Bone marrow (tissue), 2 donors: Measurements from ENCODE around the gene N4BP2L2.

ENCODE experiments used
- DNase-seq, 2 donors: peaks; one replicate each; lab custom pipeline; 2025; lab: John Stamatoyannopoulos, UW

The N4BP2L2 gene

GRCh38 chr13:32426191-32426989 lies 112.2 kb downstream of the N4BP2L2 start:
- peak in 1 of 2 donors; percentile 87 for DNase-seq

- DNase-seq: no peak
Observed at GRCh38 chr13:32425158-32425557, 113.4 kb downstream of the N4BP2L2 start.

- peak in 1 of 2 donors; percentile 8 for DNase-seq
Observed at GRCh38 chr13:32423592-32423991, 115.0 kb downstream of the N4BP2L2 start.

GRCh38 chr13:32419862-32420261 lies 118.7 kb downstream of the N4BP2L2 start:
- DNase-seq: no peak

- no peak for DNase-seq
Observed at GRCh38 chr13:32417995-32418394, 120.6 kb downstream of the N4BP2L2 start.

- DNase-seq: no peak
Observed at GRCh38 chr13:32415019-32415418, 123.6 kb downstream of the N4BP2L2 start.

GRCh38 chr13:32414580-32414979 lies 124.0 kb downstream of the N4BP2L2 start:
- DNase-seq: no peak

- DNase-seq: no peak
Observed at GRCh38 chr13:32413284-32413683, 125.3 kb downstream of the N4BP2L2 start.

GRCh38 chr13:32409561-32410421 lies 128.8 kb downstream of the N4BP2L2 start:
- peak in 1 of 2 donors; percentile 20 for DNase-seq

GRCh38 chr13:32409001-32409313 lies 129.6 kb downstream of the N4BP2L2 start:
- no peak for DNase-seq

- DNase-seq: no peak
Observed at GRCh38 chr13:32408296-32409000, 130.1 kb downstream of the N4BP2L2 start.

- no peak for DNase-seq
Observed at GRCh38 chr13:32407854-32408253, 130.7 kb downstream of the N4BP2L2 start.

GRCh38 chr13:32403108-32403507 lies 135.5 kb downstream of the N4BP2L2 start:
- DNase-seq: no peak

GRCh38 chr13:32391101-32391619 lies 147.4 kb downstream of the N4BP2L2 start:
- DNase-seq: no peak

GRCh38 chr13:32390484-32390883 lies 148.1 kb downstream of the N4BP2L2 start:
- DNase-seq: no peak

- peak in 1 of 2 donors; percentile 69 for DNase-seq
Observed at GRCh38 chr13:32390048-32390447, 148.5 kb downstream of the N4BP2L2 start.

GRCh38 chr13:32385410-32385809 lies 153.2 kb downstream of the N4BP2L2 start:
- no peak for DNase-seq

GRCh38 chr13:32384702-32385101 lies 153.9 kb downstream of the N4BP2L2 start:
- no peak for DNase-seq

GRCh38 chr13:32383836-32384618 lies 154.6 kb downstream of the N4BP2L2 start:
- no peak for DNase-seq
